BJ (cell line): ENCODE measurements around the gene RELB. TPM values are rescaled to one million over a fixed set of nuclear protein-coding genes. Genes with fewer than 3 reads are reported as not detected.

ENCODE experiments used
- CTCF ChIA-PET: fragments of 350-600 bp; formaldehyde crosslinking; extraction: SDS; loops from one replicate; lab custom pipeline; 2021; ENCODE audit warnings: antibody characterized with exemption, inconsistent platforms; lab: Yijun Ruan, JAX
- POLR2A ChIA-PET: fragments of 300-600 bp; sonication (Branson Sonifier 250); formaldehyde crosslinking; extraction: SDS; loops from one replicate; lab custom pipeline; 2021; ENCODE audit warnings: antibody characterized with exemption; lab: Charles Lee
- DNase-seq: peaks from one replicate; pipeline ENCODE4 v3.0.0-alpha.2; 2011; ENCODE audit warnings: low read depth
- H3K27me3 ChIP-seq: 2 replicates; pipeline ENCODE4 v1.6.0; 2011; ENCODE audit warnings: low read length; ENCODE audit not compliant: control insufficient read depth, insufficient read depth
- H3K36me3 ChIP-seq: 2 replicates; pipeline ENCODE4 v1.5.1; 2011; ENCODE audit warnings: low read length; ENCODE audit not compliant: control insufficient read depth, insufficient read depth
- H3K4me3 ChIP-seq: 2 replicates; pipeline ENCODE4 v1.5.1; 2011; ENCODE audit warnings: low read depth, mild to moderate bottlenecking, control low read depth, low read length
- CTCF ChIP-seq: IDR thresholded peaks from 2 replicates; pipeline ENCODE4 v1.5.1; 2011; ENCODE audit warnings: low read depth, mild to moderate bottlenecking, control low read depth, inconsistent platforms, low read length, moderate library complexity; ENCODE audit not compliant: insufficient read depth
- polyA plus RNA-seq: library from polyadenylated mRNA; depleted of rRNA; stranded (reverse); fragments of >200 nt; gene quantifications from 2 replicates; pipeline ENCODE4 v1.2.3, GENCODE V29; 2011

Gene RELB
- polyA plus RNA-seq, 1 experiment, result 11.6 TPM

- ChIA-PET CTCF (interaction anchor here (0.6 to 3.2 kb wide), 3 partner anchors 9 to 242 kb away, joined by 3 to 15 read pairs (median 9); no protein-coding TSS in a partner anchor), POLR2A (no interaction called here)
- DNase-seq, result no peak
- no peak for TF ChIP-seq CTCF
- Histone ChIP-seq H3K27me3 (no peaks in the 10 kb centered on the region), H3K4me3 (no peak overlapping the region), H3K36me3 (peaks cover 15% of the 10 kb centered on the region)
Measured at GRCh38 chr19:45050036-45050435, 48.8 kb downstream of the RELB start.

- CTCF ChIA-PET, result interaction anchor here (3.1 kb wide), 1 partner anchor 10 kb away, joined by 9 read pairs; no protein-coding TSS in a partner anchor
- DNase-seq, result no peak
- H3K4me3 ChIP-seq, result no peak overlapping the region
- POLR2A ChIA-PET, result interaction anchor here (0.9 kb wide), 1 partner anchor 9 kb away, joined by 3 read pairs; no protein-coding TSS in a partner anchor
- no peaks in the 10 kb centered on the region for H3K27me3 ChIP-seq
- TF ChIP-seq CTCF, result no peak
- peaks cover 23% of the 10 kb centered on the region for H3K36me3 ChIP-seq
Measured at GRCh38 chr19:45051929-45052579, 50.8 kb downstream of the RELB start.

- no peak for TF ChIP-seq CTCF
- no peak for DNase-seq
- H3K27me3 ChIP-seq, result no peaks in the 10 kb centered on the region
- H3K36me3 ChIP-seq, result peaks cover 54% of the 10 kb centered on the region
- H3K4me3 ChIP-seq, result no peak overlapping the region
- CTCF ChIA-PET, result interaction anchor here (0.6 to 1.3 kb wide), 5 partner anchors 9 to 1338 kb away, joined by 3 to 5 read pairs (median 3); no protein-coding TSS in a partner anchor
- POLR2A ChIA-PET, result no interaction called here
Measured at GRCh38 chr19:45056831-45057230, 55.6 kb downstream of the RELB start.

- peaks cover 56% of the 10 kb centered on the region for H3K36me3 ChIP-seq
- ChIA-PET CTCF (interaction anchor here (0.6 to 1.3 kb wide), 4 partner anchors 16 to 1338 kb away, joined by 3 to 5 read pairs (median 3); no protein-coding TSS in a partner anchor), POLR2A (no interaction called here)
- no peak for DNase-seq
- H3K4me3 ChIP-seq, result no peak overlapping the region
- TF ChIP-seq CTCF, result no peak
- no peaks in the 10 kb centered on the region for H3K27me3 ChIP-seq
Measured at GRCh38 chr19:45057444-45057843, 56.2 kb downstream of the RELB start.

GRCh38 chr19:45058622-45059159, 57.4 kb downstream of the RELB start:
- TF ChIP-seq CTCF, result no peak
- no peak for DNase-seq
- H3K4me3 ChIP-seq, result no peak overlapping the region
- CTCF ChIA-PET, result interaction anchor here (0.6 to 3.8 kb wide), 21 partner anchors 9 to 188 kb away, joined by 3 to 28 read pairs (median 5); partner anchors contain the start of genes CLASRP, GEMIN7, PPP1R37 and ZNF296
- no peaks in the 10 kb centered on the region for H3K27me3 ChIP-seq
- peaks cover 54% of the 10 kb centered on the region for H3K36me3 ChIP-seq
- POLR2A ChIA-PET, result no interaction called here
